ENCODE measurements around the gene RASGRF2.

GRCh38 chr5:81225463-81225862 is 265.3 kb downstream of the RASGRF2 start:
- TF ChIP-seq CTCF (conservative IDR thresholded peaks at IDR 0.05) (no peak), EZH2 (IDR thresholded peaks at IDR 0.05; ENCODE audit: low read depth) (no peak)
